Medulla oblongata (tissue), 1 donor: ENCODE results near the gene KHDC1L.
A peak's percentile ranks its signal among the peaks of the same experiment; 100 is the strongest.
"Not testable (repeated sequence)": the region's sequence is repeated elsewhere in the genome, so short reads cannot be mapped to it uniquely, and the experiment has no call there.

Experiments
- DNase-seq: peaks from one replicate; pipeline ENCODE4 v3.0.0-alpha.2; 2015; ENCODE audit errors: extremely low spot score

The KHDC1L gene, protein sequence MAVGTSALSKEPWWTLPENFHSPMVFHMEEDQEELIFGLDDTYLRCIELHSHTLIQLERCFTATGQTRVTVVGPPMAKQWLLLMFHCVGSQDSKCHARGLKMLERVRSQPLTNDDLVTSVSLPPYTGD

DNA sequence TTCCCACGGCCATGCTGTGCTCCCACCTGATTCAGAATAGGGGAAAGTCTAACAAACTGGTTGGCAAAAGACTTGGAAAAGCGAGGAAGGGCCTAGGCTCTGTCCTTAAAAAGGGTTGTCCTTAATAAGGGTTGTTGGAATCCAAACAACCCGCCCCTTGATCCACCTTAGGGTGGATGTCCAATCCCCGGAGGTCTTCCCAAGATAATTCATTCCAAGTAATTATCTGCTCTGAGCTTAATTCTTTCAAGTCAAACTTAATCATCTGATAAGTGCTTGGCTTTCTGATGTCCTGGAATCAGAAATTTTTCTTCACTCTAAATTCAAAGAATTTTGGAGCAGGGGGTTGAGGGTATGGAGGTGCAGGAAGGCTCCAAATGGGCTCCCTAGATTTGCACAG is at the start of gene KHDC1L:
TSS of gene KHDC1L (minus strand) at position 101 of the 400 bp plus-strand sequence. CDS start at position 13, 88 bp downstream.
- DNase-seq: no peak

DNA sequence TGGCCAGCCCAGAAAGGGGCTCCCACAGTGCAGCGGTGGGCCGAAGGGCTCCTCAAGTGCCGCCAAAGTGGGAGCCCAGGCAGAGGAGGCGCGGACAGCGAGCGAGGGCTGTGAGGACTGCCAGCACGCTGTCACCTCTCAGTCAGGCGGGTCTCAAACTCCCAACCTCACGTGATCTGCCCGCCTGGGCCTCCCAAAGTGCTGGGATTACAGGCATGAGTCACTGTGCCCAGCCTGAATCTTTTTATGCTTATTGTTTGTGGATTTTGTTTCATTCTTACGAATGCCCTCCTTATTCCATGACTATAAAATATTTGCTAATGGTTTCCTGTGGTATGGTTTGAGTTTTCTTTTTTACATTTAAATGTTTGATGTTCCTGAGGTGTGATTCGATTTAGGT is 44.0 kb upstream of the KHDC1L start:
- not testable (repeated sequence) for DNase-seq

DNA sequence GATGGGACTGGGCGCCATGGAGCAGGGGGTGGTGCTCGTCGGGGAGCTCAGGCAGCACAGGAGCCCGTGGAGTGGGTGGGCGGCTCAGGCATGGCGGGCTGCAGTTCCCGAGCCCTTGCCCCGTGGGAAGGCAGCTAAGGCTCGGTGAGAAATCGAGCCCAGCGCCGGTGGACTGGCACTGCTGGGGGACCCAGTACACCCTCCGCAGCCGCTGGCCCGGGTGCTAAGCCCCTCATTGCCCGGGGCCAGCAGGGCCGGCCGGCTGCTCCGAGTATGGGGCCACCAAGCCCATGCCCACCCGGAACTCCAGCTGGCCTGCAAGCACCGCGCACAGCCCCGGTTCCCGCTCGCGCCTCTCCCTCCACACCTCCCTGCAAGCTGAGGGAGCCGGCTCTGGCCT is 43.6 kb upstream of the KHDC1L start:
- not testable (repeated sequence) for DNase-seq

DNA sequence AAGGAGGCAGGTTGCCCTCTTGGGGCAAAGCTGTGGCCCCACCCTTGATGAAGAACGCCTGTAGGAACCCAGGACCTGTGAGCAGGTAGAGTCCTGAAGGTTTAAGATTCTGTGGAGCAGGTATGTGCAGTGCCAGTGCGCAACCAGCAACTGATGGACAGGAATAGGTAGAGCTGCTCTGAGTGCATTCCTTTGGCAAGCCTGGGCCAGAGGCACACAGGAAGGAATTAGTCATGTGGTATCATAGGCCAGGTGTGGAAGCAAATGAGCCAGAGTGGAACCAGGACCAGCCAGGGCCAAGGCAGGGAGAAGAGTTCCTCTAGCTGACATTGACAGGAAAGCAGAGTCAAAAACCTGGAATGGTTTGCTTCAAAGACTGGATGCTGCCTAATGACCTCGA is 39.1 kb upstream of the KHDC1L start:
- no peak for DNase-seq

DNA sequence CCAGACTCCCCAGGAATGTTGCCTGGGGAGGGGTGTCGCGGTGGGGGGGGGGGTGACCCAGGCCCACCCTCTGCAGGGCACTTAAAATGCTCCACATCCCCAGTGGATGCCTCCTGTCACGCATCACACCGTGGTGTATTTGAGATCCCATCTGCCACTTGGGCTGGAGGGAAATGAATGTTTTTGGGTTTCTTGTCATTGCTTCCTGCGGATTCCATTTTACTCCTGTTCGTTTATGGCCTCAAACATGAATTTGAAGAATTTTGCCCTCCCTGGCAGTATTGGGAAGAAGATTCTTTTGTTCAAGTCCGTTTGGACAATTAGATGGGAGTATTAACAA is 38.2 kb upstream of the KHDC1L start:
- DNase-seq: no peak

DNA sequence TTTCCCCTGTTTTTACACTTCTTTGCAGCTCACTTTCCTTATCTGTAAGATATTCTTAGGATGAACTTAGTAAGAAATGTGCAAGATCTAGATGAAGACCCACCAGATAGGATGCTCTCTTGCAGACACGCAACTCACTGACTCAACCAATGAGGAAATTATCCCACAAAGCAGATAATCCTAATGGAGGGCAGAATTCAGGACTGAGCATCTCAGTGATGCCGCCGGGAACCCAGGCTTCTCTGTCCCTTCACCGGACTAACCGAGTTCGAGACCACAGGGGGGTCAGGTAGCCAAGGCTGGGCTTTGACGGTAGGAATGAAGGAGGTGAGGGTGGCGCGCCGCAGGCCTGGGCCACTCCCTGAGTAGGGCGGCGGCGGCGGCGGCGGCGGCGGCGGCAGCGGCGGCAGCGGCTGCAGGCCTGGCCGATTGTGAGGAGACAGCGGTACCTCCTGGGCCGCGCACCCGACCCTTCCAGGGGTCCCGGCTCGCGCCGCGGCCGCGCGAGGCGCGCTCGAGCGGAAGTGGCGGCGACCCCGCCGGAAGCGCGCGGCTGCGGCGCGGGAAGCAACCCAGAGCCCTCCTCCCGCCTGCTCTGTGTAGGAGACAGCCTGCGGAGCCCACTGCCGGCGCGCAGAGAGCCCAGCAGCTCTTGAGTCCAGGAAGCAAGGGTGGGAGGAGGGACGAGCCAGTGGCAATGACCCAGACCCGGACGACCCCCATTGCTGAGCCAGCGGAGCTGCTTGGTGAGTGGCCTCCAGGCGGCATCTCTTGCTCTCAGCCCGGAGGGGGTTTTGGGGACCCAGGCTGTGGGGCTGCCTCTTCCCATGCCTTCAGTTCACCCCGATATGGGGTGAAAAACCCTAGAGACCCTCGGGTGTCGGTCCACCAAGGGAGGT is 37.6 kb upstream of the KHDC1L start, which contains the start of gene KHDC1:
TSS of gene KHDC1 (minus strand) at position 526 of the 899 bp plus-strand sequence. CDS start 20,679 bp downstream, outside the sequence.
- DNase-seq: peak; percentile 27

DNA sequence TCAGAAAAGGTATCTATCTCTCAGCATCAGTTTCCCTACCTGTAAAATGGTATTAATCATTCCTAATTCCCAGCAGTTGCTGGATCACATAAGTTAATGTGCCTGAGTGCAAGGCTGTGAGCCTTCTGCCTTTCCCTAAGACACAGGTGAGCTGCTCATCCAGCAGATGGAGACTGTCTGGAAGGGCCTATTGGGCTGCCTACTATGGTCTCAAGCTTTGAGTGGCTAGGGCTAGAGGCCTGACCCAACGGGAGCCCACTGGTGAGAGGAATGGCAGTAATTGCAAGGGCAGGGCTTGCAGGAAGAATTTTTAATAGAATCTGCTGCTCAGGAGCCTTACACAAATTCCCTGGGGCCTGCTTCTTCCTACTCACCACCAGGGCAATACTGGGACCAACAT is 33.4 kb upstream of the KHDC1L start:
- DNase-seq: no peak

DNA sequence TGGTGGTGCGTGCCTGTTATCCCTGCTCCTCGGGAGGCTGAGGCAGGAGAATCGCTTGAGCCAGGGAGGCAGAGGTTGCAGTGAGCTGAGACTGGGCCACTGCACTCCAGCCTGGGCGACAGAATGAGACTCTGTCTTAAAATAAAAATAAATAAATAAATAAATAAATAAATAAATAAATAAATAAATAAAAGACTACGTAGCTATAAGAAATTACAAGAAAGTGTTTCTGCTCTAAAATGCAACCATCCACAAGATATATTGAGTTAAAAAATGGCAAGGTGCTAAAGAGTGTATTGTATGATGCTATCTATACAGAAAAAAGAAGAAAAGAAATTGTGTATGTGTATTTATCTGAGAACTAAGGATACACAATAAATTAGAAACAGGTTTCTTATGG is 29.0 kb upstream of the KHDC1L start:
- DNase-seq: not testable (repeated sequence)

DNA sequence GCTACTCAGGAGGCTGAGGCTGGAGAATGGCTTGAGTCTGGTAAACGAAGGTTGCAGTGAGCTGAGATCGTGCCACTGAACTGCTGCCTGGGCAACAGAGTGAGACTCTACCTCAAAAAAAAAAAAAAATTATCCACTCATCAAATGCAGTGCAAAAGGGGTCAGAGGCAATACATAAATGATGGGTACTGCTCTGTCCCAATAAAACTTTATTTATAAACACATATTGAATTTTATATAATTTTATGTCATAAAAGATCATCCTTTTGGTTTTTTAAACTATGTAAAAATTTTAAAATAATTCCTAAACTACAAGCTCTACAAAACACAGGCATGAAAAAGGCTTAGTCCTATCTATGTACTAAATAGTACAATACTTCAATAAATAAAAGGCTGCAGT is 27.4 kb upstream of the KHDC1L start:
- DNase-seq: no peak

DNA sequence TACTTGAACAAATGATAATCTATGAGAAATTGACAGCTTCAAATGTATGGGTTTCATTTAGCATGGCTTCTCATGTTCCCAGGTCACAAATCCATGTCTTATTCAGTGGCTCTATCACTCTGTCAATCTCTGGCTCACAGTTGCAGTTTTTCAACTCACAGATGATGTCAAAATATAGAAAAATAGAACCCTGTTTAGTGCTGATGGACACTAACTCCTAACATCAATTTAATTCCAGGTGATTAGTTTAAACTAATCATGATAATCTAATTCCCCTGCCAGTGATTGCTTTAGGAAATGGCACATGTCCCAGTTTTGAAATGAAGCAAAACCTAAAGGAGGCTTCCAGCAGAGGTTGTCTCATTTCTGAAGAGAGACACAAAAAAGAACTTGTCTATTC is 24.7 kb upstream of the KHDC1L start:
- DNase-seq: no peak

DNA sequence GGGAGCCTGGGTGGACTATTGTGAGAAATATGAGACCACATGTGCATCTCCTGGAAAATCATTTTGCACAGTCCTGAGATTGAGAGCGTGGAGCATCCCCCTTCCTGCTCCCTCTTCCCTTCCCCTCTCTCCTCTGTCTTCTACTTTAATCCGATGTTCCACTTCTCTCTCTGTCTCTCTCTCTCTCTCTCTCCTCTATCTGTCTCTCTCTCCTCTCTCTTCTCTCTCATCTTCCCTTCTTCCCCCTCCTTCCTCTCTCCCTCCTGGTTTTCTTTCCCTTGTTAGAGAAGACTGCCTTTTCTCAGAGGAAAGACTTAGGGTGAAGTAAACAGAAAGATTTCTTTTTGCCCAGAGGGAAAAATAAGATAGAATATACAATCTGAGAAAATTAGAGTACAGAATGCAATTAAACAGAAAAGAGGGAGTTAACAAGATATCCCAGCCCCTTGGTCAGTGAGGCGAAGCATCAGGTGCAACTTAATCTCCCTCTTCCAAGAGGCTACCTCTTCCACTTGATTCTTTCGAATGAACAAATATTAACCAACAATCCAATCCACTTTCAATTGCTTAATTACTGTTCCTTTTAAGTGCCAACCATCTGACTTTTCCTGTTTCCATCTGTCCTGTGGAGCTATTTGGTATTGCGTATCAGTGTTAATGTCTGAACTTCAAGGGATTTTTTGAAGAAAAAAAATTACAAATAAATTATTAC is 23.1 kb upstream of the KHDC1L start:
- DNase-seq: no peak

DNA sequence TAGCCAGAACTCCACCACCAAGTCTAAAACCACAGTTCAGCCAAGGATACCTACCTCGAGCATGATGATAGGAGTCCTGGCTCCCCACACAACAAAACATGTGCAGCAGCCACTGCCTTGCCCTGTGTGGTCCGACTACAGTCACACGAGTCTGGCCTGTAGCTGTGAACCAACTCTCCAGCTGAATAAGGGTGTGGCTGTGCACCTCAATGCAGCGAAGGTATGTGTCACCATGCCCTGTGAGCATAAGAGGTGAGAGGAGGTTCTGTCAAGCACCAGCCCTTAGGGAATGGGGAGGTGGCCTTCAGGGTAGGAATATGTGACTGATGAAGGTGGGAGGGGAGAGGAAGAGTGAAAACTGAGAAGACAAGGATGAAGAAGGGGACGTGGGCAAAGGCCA is 16.7 kb upstream of the KHDC1L start:
- DNase-seq: no peak

DNA sequence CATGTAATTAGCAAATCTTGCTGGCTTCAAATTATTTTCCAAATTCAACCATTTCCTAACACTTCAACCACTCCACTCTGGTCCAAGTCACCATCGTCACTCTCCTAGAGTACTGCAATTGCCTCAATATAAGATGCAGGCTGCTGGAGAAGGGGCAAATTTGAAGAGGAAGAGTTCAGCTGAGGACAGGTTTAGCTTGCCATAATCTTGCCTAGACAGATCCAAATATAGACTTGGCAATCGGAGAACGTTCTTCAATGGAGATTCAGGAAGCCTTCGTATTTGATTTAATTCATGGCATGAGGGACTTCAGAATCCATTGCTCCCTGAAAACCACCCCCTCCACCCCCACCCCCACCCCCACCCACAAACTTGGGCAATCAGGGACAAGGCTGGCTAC is 15.4 kb upstream of the KHDC1L start:
- no peak for DNase-seq

DNA sequence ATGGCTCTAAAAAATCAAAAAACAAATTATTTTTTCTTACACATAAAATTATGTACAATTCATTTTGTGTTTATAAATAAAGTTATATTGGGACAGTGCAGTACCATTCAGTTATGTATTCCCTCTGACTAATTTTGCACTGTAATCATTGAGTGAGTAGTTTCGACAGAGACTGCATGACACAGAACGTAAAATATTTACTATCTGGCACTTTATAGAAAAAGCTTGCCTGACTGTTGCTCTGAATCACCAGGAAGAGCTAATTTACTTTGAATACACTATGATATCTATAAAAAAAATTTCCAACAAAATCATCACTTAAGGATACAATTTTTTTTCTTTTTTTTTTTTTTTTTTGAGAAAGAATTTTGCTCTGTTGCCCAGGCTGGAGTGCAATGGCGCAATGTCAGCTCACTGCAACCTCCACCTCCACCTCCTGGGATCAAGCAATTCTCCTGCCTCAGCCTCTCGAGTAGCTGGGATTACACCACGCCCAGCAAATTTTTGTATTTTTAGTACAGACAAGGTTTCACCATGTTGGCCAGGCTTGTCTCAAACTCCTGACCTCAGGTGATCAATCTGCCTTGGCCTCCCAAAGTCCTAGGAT is 11.0 kb upstream of the KHDC1L start:
- DNase-seq: no peak

DNA sequence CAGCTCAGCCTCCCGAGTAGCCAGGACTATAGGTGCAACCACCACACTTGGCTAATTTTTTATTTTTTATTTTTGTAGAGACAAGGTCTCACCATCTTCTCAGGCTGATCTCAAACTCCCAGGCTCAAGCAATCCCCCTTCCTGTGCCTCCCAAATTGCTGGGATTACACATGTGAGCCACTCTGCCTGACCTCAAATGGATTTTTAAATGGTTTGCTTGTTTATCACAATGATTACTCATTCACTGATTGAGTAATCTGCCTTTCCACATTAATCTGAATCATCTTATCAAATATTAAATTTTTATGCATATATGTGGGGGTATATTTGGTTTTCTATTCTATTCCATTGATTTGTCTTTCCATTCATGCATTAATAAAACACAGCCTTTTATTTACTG is 9.4 kb upstream of the KHDC1L start:
- DNase-seq: no peak

DNA sequence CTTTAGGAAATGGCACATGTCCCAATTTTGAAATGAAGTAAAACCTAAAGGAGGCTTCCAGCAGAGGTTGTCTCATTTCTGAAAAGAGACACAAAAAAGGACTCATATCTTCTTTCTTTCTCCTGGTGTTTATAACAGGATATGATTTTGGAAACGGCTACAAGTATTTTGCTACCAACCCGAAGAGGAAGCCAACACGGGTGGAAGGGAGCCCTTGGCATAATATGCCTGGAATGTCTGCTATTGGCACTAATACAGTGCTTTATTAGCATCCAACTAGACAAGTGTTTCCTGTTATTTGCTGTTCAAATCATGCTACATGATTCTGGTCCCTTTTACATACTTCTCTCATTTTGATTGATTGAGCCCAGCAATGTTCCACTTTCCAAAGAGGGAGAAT is 8.7 kb upstream of the KHDC1L start:
- DNase-seq: not testable (repeated sequence)

DNA sequence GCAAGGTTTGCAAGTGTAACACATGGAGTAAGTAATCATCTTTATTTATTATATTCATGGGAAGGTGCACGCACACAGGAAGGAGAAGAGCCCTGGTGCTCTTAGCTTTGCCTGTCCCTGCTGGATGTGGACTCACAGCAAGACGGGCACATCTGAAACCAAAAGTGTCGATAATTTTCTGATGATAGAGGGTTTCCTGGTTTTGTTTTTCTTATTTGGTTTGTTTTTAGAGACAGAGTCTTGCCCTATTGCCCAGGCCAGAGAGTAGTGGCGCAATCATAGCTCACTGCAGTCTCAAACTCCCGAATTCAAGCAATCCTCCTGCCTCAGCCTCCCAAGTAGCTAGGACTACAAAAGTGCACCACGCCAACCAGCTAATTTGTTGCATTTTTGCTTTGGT is 7.8 kb upstream of the KHDC1L start:
- no peak for DNase-seq

DNA sequence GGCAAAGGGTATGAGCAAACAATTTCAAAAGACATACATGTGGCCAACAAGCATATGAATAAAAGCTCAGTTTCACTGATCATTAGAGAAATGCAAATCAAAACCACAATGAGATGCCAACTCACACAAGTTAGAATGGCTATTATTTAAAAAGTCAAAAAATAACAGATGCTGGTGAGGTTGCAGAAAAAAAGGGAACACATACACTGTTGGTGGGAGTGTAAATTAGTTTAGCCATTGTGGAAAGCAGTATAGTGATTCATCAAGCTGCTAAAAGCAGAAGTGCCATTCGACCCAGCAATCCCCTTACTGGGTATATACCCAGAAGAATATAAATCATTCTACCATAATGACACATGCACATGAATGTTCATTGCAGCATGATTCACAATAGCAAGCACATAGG is 6.7 kb upstream of the KHDC1L start:
- no peak for DNase-seq

DNA sequence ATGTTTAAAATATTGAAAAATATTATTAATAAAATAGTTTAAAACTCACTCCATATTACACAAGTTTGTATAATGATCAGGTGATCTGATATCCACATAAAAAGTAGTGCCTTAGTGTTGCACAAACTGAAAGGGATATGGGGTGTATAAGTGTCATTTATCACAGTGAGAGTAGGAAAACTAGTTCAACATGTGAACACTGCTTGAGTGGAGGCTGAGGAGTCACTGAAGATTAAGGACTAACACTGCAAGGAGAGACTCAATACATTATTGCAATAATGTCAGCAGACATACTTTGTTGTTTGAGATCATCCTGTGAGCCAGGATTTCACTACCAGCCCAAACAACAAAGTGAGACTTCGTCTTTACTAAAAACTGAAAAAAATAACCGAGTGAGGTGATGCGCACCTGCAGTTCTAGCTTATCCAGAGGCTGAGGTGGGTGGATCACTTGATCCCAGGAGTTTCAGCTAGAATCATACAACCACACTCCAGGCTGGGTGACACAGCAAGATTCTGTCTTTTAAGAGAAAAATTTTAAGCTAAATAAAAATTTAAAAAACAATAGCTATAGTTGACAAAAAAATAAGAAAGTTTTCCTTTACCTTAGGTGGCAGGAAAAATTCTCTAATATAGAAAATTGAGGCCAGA is 2.4 kb upstream of the KHDC1L start:
- DNase-seq: no peak

DNA sequence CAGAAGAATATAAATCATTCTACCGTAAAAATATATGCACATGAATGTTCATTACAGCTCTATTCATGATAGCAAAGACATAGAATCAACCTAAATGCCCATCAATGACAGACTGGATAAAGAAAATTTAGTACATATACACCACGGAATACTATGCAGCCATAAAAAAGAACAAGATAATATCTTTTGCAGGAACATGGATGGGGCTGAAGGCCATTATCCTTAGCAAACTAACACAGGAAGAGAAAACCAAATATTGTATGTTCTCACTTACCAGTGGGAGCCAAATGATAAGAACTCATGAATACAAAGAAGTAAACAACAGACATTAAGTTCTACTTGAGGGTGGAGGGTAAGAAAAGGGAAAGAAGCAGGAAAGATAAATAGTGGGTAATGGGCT is 8.4 kb downstream of the KHDC1L start:
- DNase-seq: no peak

DNA sequence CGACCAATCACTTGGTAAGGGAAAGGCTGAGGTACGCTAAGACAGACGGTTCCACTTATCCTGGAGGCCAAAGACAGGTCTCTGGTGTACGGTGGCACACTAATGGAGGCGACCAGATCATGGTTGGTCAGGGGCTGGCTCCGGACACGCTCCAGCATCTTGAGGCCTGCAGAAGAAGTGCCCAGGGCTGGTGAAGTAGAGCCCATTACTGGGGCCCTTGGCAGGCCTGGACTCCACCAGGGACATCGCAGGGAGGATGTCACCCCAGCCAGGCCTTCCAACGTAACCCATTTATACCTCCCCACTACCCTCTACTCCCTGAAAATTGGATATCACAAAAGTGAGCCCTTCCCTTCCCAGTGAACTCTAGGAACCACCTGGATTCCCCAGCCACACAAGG is 16.2 kb downstream of the KHDC1L start:
- no peak for DNase-seq
